GM15510 (cell line): ENCODE results near the gene LEP.

ENCODE experiments used
- POLR2A ChIP-seq: IDR thresholded peaks from 3 replicates; pipeline ENCODE4 v1.6.1; 2011; ENCODE audit warnings: borderline replicate concordance; ENCODE audit not compliant: insufficient read length; ENCODE audit errors: extremely low read depth

LEP gene

DNA sequence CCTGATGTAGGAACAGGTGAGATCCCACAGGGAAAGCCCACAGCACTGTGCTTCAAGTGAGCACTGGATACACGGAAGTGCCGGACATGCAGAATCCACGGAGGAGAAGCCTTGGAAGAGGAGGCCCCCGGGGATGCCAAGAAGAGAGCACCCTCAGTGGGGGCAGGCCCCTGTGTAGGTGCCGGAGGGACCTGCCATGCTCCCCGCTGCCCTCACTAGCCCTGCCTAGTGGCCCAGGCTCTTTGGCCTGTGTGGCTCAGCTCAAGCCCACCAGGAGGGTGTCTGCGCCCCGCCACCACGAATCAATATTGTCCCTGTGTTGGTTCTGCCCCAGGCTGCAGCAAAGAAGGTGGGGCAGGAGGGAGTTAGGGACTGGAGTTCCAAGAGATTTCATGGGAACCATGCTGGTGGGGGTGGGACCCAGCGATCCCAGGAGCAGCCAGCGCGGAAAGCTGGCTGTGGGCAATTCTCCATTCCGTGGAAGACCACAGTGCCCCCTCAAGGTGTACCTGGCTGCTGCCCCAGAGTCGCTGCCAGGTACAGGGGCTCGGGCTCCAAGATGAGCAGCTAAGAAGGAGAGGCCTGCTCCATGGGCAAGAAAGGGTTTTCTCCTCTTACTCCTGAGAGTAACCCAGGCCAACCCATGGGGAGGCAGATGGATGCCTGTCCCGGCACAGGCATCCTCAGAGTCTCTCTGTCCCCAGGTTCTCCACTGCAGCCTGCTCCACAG, 34.9 kb upstream of the LEP start:
- TF ChIP-seq POLR2A = no peak

DNA sequence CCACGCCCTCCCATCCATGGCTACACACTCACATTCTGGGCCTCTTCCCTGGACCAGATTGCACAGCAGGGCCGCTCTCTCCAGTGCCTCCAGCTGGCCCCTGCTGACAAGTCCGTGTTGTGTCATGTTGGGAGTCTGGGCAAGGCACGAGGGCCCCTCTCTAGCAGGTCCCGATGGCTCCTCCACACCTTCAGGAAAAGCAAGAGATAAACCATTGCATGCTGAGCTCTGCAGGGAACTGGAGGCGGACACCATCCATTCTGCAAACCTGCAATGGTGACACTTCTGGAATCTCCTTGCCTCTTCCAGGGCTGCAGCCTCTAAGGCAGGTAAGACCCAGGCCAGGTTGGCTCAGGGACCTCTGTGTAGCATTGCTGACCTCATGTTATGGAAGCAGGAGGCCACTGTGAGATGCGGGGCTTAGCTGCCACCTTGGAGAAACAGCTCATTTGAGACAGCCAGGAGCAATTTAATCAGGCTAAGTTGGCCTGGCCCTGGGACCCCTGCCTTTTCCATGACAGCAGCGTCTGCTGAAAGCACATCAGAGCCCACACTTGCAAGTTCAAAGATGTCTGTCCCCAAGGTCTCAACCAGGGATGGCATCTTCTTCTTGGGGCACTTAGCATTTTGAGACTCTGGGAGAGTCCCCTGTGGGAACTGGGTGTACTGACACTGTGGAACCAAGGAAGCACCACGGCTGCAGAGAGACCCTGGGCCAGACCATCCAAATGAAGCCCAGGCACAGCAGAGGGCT, 34.2 kb upstream of the LEP start:
- TF ChIP-seq POLR2A = no peak

DNA sequence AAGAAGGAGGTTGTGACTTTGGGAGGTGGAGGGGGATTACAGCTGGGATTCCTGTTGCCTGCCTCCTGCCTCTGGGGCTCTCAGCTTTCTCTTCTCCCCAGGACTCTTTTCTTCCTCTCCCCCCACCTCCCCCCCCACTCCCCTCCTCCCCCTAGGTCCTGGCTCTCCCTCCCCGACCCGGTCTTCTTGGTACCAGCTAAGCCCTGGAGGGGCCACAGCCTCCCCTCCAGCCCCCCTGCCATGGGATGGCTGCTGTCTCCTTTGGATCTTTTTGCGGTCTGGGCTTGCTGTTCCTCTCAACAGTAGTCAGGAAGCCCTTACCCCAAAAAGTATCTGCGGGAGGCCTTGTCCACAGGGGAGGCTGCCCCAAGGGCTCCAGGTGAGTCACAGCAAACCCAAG, 33.5 kb upstream of the LEP start:
- TF ChIP-seq POLR2A = no peak

DNA sequence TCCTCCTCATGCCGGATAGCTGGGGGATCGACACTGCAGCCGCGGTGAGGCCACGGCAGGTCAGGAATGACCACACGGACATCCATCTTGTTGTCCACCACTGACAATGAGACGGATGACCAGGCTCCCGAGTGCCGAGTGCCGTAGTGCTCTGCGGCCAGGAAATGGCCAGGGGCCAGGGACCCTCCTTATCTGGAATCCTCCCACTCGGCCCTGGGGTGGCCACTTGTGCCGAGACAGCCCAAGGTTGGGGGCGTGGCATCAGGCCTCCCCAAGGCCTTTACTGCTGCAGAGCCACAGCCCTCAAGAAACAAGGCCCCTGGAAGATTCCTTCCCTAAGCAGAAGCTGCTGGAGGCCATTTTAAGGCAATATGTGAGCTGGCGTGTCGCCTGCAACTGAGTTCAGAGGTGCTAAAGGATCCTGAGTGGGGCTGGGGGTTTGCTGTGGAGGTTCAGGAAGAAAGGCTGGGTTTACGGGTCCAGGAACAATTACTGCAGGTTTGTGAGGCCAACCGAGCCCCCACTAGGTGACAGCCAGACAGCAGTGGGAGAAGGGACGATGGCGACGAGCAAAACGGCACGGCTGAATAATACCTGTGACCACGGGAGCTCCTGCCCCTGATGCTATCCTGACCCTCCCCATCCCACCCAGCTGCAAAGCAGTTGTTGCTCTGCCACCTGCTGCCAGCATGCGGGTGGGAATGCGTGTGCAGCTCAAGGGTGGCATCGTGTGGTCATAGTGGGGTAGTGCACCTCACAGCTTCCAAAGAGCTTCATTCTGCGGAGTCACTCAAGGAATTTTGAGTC, 31.6 kb upstream of the LEP start:
- no peak for TF ChIP-seq POLR2A

DNA sequence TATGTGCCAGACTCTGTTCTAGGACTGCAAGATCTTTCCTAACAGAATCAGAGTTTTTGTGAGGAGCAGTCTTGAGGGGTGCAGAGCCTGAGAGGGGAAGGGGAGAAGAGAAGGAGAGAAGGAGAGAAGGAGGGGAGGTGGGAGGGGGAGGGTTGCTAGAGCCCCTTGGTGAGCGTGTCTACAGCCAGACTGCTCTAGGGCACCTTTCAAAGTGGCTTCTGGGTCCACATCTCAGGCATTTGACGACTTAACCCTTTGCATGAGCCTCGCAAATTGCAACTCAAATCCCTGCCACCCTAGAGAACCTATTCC, 31.1 kb upstream of the LEP start:
- no peak for TF ChIP-seq POLR2A

DNA sequence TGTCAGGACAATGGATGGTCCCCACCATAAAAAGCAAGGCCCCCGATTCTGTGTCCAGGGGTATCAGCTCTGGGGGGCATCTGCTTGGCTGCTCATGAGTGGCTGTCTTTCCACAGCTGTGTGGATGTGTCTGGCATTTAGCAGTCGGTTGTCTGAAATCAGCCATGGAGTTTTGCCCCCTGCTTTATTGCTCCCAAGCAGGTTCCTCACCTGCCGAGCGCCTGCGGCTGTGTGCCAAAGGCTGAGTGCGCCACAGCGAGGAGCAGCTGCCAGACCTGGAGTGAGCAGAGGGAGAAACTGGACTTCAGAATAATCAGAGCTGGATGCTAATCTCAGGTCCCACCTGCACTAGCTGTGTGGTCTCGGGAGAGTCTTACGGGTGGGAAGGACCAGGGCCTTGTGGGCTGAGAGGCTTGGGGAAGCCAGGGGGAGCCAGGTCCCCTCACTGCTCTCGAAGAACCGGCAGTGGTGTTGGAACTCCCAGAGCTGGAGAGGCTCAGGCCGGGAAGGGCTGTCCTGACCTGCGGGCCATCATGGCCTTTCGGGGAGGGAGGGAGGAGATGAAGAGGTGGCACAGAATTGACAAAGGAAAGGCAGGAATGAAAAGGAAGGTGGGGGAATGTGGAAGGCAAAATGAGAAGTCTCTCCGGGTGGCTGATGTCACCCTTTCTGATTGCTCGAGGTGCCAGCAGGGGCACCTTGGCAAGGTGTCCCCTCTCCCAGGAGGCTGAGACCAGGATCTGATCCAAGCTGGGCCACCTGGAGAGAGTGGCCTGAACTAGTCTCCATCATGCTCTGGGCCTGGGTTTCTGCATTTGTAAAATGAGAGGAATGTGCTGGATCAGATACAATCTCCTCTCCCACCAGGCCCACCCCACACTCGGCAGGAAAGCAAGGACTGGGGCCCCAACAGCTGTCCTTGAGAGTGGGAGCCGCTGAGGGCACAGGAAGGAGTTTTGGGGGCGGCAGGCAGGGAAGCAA, 30.2 kb upstream of the LEP start:
- TF ChIP-seq POLR2A = no peak

DNA sequence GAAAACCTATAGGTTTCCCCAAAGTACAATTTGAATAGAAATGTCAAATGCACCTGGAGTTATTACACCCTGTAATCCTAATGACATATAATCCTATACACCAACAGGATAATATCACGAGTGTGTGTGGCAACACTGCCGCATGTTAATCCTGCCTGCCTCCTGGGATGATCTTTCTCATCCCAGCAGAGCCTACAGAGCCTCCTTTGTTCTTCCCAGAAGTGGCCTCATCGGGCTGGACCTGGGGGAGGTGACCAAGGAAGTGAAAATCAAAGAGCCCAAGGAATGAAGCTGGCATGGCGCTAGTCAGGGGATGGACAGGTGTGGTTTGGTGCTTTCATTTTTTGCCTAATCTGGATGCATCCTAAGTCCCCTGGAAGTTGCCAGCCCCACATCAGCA, 29.5 kb upstream of the LEP start:
- no peak for TF ChIP-seq POLR2A

DNA sequence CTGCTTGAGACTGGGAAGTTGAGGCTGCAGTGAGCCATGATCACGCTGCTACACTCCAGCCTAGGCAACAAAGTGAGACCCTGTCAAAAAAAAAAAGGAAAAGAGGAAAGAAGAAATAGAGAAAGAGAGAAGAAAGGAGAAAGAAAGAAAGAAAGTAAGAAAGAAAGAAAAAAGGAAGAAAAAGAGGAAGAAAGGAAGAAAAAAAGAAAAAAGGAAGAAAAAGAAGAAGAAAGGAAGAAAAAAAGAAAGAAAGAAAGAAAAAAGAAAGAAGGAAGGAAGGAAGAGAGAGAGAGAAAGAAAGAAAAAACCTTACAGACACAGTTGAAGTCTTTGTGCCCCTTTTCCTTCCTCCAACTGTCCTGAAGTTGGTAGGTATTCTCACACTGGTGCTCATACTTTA, 26.6 kb upstream of the LEP start:
- no peak for TF ChIP-seq POLR2A

DNA sequence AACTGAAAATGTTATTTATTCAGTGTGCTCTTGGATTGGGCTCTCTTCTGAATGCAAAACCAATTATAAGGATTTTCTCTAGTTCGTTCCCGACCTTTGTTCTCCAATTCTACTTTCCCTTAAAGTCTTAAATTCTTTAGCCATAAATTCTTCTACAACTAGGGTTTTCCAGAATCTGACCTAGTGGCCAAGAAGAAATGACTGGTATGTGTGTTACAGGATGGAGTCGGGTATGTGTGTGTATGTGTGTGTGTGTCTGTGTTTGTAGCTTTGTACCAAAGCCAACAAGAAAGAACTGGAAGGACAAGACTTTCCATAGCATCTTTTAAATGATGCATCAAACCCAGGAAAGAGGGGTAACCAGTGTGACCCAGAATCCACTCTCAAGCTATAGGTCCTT, 25.8 kb upstream of the LEP start:
- TF ChIP-seq POLR2A = no peak

DNA sequence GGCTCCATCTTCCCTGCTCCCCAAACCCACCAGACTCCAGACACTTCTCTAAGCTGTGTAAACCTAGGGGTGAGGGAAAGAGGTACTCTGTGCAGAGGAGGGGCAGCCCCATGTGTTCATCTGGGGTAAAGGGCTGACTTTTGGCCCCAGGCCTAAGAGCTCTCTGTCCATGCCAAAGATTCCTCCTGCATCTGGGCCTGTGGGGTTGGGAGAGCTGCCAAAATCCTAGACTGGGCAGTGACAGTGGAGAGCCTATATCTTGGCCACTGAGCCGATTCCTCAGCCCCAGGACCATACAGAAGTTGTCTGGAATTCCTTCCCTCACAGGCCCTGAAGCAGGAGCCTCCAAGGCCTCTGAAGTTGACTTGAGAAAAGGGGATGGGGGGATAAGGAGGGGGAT, 25.3 kb upstream of the LEP start:
- TF ChIP-seq POLR2A = no peak

DNA sequence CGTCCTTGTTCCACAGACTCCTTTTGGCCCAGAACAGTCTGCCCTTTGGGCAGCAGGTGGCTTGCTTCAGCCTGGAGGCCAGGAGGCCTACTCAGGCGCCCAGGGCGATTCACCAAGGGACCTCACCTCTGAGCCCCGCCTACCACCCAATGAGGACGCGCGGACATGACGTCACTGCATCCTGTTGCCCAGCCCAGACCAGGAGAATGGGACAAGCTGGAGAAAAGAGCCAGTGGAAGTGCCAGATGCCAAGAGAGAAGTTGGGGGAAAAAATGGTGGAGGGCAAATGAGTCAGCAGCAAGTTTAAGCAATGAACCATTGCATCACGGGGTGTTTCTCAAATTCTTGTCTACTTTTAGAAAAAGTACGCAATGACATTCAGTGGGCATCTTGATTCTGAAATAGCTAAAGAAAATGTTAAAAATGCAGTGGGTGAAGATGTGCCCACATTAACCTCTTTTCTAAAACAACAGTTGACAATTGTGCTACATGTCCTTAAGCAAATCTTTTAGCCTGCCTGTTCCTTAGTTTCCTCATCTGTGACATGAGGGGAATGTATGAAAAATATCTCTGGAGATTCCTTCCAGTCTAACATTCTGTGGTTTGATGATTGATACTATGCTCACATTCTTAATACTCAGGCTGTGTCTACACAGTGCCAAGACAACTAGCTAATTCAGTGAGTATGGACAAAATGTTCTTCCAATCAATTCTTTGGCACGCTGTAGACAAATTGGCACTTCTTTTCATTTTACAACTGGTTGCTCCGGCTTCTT, 23.9 kb upstream of the LEP start:
- no peak for TF ChIP-seq POLR2A

DNA sequence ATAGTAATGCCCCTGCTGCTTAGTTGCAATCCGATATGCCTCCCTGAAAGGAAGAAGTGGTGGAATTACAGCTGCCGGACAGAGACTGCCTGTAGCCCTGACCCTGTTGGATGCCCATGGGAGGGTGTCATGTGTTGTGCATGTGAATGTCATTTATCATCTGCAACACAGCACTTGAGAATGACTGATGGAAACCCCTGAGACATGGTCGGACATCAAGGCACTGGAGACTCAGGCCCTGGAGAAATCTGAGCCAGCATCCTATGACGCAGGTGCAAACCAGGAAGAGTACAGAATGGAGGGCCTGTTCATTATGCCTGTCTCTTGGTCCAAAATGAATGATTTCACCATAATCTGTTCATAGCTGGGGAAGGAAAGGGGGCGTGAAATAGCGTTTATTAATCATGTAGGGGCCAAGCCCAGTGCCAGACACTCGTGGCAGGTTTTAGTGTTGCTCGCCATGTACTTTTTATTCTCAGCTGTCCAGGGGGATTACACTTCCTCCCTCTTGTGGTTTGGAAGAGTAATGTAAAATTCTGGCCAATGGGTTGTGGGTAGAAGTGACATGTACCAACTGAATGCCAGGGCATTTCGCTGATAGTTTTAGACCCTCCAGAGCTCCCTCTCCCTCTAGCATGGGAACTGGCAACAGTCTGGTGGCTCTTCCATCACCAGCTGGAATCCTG, 23.0 kb upstream of the LEP start:
- TF ChIP-seq POLR2A = no peak

DNA sequence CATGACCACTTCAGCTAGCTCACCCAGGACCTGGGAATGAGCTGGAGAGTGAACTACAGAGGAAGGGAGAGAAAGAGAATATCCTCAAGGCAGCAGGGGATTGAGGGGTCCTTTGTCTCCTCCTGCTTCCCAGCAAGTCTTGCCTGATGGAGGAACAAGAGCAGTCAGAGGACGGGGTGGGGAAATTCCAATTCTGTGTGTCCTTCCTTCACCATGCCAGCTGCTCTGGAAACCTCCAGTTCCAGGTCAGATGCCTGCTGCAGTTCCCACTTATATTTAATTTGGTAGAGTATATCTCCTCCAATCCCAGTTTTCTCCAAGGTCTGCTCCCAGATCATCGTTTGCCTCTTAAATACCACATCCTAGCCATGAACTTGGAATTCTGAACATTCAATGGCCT, 21.4 kb upstream of the LEP start:
- no peak for TF ChIP-seq POLR2A
